Mesenchymal stem cell (in vitro differentiated cells and primary cell): ENCODE results near the gene CIAO2A. TPM values are rescaled to one million over a fixed set of nuclear protein-coding genes. Genes with fewer than 3 reads are reported as not detected.

Source experiments
- small RNA-seq: library from polyadenylated mRNA; stranded (forward); fragments of <200 nt; extraction: miRNeasy Mini kit (QIAGEN cat#:217004); gene quantifications from one replicate; pipeline ENCODE3, GENCODE V24; 2013; ENCODE audit warnings: low read depth

The CIAO2A gene

Small RNA genes within 50 kb of the gene (small RNA-seq; reads per million reads assigned to genes)
- gene RF00019 = not detected
